Mammary epithelial cell (primary cell): ENCODE results near the gene ADGRV1.

Source experiments
- CTCF ChIP-seq, 2 donors: IDR thresholded peaks in 1 of 2; conservative IDR thresholded peaks in 1 of 2; 2 replicates each; pipeline ENCODE4 v1.5.1; 2011 to 2012; ENCODE audit warnings: inconsistent platforms in 2 of 2, low read length in 2 of 2, mild to moderate bottlenecking in 2 of 2, control low read depth in 1 of 2, low read depth in 1 of 2; ENCODE audit not compliant: insufficient read depth in 1 of 2; ENCODE audit errors: extremely low read depth in 1 of 2
- EZH2 ChIP-seq: IDR thresholded peaks from 2 replicates; pipeline ENCODE4 v1.6.1; 2012; ENCODE audit warnings: low read length, inconsistent platforms, borderline replicate concordance

DNA sequence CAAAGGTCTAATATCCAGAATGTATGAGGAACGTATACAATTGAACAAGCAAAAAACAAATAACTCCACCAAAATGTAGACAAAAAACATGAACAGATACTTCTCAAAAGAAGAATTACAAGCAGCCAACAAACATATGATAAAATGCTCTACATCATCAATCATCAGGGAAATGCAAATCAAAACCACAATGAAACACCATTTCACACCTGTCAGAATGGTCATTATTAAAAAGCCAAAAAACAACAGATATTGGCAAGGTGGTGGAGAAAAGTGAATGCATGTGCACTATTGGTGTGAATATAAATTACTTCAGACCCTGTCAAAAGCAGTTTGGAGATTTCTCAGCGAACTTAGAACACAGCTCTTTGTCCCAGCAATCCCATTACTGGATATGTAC is 510.8 kb downstream of the ADGRV1 start:
- TF ChIP-seq CTCF (conservative IDR thresholded peaks at IDR 0.05 in 1 of 2, IDR thresholded peaks at IDR 0.05 in 1 of 2; ENCODE audit: extremely low read depth in 1 of 2, insufficient read depth in 1 of 2, low read depth in 1 of 2, low read length in 2 of 2): no peak
- TF ChIP-seq EZH2: no peak
